Tibial artery (tissue), 4 donors: ENCODE results near the gene PIGA.
"Not testable (repeated sequence)": the region's sequence is repeated elsewhere in the genome, so short reads cannot be mapped to it uniquely, and the experiment has no call there.

Experiments
- DNase-seq, 2 donors: peaks; one replicate each; pipeline ENCODE4 v3.0.0-alpha.2; 2019
- H3K27ac ChIP-seq, 2 donors: fragments of 200-600 bp; sonication (generic) in 1 of 2; 1 replicate in 1 of 2; 2 replicates in 1 of 2; pipeline ENCODE4 v1.5.1; 2018 to 2019; ENCODE audit warnings: mild to moderate bottlenecking in 1 of 2
- H3K27me3 ChIP-seq, 2 donors: fragments of 200-600 bp; sonication (generic) in 1 of 2; one replicate each; pipeline versions ENCODE4 v1.5.1 to v1.6.0; 2016 to 2019
- H3K36me3 ChIP-seq, 3 donors: fragments of 200-600 bp; sonication (generic) in 2 of 3; one replicate each; pipeline ENCODE4 v1.5.1; 2016 to 2019; ENCODE audit warnings: mild to moderate bottlenecking in 2 of 3
- H3K4me1 ChIP-seq, 4 donors: fragments of 200-600 bp; sonication (generic) in 2 of 4; 1 replicate in 3 of 4; 2 replicates in 1 of 4; pipeline ENCODE4 v1.5.1; 2016 to 2019
- H3K4me3 ChIP-seq, 2 donors: fragments of 200-600 bp; sonication (generic) in 1 of 2; 1 replicate in 1 of 2; 2 replicates in 1 of 2; pipeline ENCODE4 v1.5.1; 2018 to 2019; ENCODE audit warnings: mild to moderate bottlenecking in 2 of 2
- H3K9me3 ChIP-seq, 3 donors: fragments of 200-600 bp; sonication (generic) in 1 of 3; one replicate each; pipeline ENCODE4 v1.5.1; 2016 to 2019
- CTCF ChIP-seq, 2 experiments: fragments of 200-600 bp in 1 of 2; fragments of 450-650 bp in 1 of 2; IDR thresholded peaks; one replicate each; pipeline ENCODE4 v1.5.1; 2017 to 2019; ENCODE audit warnings: antibody characterized with exemption in 2 of 2, mild to moderate bottlenecking in 1 of 2, moderate library complexity in 1 of 2
- intact Hi-C: fragments of 100-400 bp; cut with DNase I; formaldehyde crosslinking; loops from one replicate; pipeline ENCODE4 v1.15.0; 2023; ENCODE audit warnings: low total_unique reads

The PIGA gene

GRCh38 chrX:15292861-15293260 is 42.5 kb downstream of the PIGA start:
- intact Hi-C loops: no loop called here
- no peak for DNase-seq

GRCh38 chrX:15277604-15278003 is 57.7 kb downstream of the PIGA start:
- H3K9me3 ChIP-seq: no peaks in the 10 kb centered on the region
- no peaks in the 10 kb centered on the region for H3K27me3 ChIP-seq
- DNase-seq: no peak
- H3K36me3 ChIP-seq: no peaks in the 10 kb centered on the region
- H3K4me3 ChIP-seq: no peak overlapping the region
- H3K4me1 ChIP-seq: peaks cover 0 to 6% (median 0%) of the 10 kb centered on the region in 4 donors
- TF ChIP-seq CTCF (IDR thresholded peaks at IDR 0.05): no peak
- no peak overlapping the region for H3K27ac ChIP-seq
- intact Hi-C loops: no loop called here

More at GRCh38 chrX:15292861-15293260, 42.5 kb downstream of the PIGA start:
- Histone ChIP-seq H3K27ac (no peak overlapping the region), H3K4me1 (no peaks in the 10 kb centered on the region), H3K4me3 (no peak overlapping the region), H3K9me3 (no peaks in the 10 kb centered on the region), H3K36me3 (no peaks in the 10 kb centered on the region), H3K27me3 (no peaks in the 10 kb centered on the region)
- no peak for TF ChIP-seq CTCF (IDR thresholded peaks at IDR 0.05)

- no peak overlapping the region for H3K27ac ChIP-seq
- no peaks in the 10 kb centered on the region for H3K36me3 ChIP-seq
- no peak overlapping the region for H3K4me3 ChIP-seq
- intact Hi-C loops: no loop called here
- H3K4me1 ChIP-seq: peaks cover 0 to 6% (median 0%) of the 10 kb centered on the region in 4 donors
- no peak for TF ChIP-seq CTCF (IDR thresholded peaks at IDR 0.05)
- DNase-seq: no peak
- no peaks in the 10 kb centered on the region for H3K27me3 ChIP-seq
- no peaks in the 10 kb centered on the region for H3K9me3 ChIP-seq
Observed at GRCh38 chrX:15274946-15275345, 60.4 kb downstream of the PIGA start.

GRCh38 chrX:15273275-15273674 is 62.0 kb downstream of the PIGA start:
- H3K4me3 ChIP-seq, H3K9me3 ChIP-seq, H3K4me1 ChIP-seq, H3K27ac ChIP-seq, H3K36me3 ChIP-seq, H3K27me3 ChIP-seq, DNase-seq, intact Hi-C loops: not testable (repeated sequence)

GRCh38 chrX:15271757-15272156 is 63.6 kb downstream of the PIGA start:
- Histone ChIP-seq H3K4me3 (no peak overlapping the region), H3K36me3 (no peaks in the 10 kb centered on the region), H3K9me3 (no peaks in the 10 kb centered on the region), H3K27me3 (no peaks in the 10 kb centered on the region), H3K4me1 (no peaks in the 10 kb centered on the region), H3K27ac (no peak overlapping the region)
- TF ChIP-seq CTCF (IDR thresholded peaks at IDR 0.05): no peak
- intact Hi-C loops: no loop called here
- DNase-seq: no peak

GRCh38 chrX:15269618-15270521 is 65.5 kb downstream of the PIGA start, which contains the start of gene ASB9:
Gene ASB9, minus strand, starts transcription at chrX:15270083. Its CDS starts 209 bp downstream, at chrX:15269874.
- Histone ChIP-seq H3K27me3 (no peaks in the 10 kb centered on the region), H3K36me3 (no peaks in the 10 kb centered on the region), H3K4me3 (peak within 1 kb of the TSS in 1 of 2 donors; percentile 14), H3K9me3 (no peaks in the 10 kb centered on the region), H3K4me1 (no peaks in the 10 kb centered on the region), H3K27ac (no peak within 1 kb of the TSS)
- peak; percentile 20 to 56 for DNase-seq
- intact Hi-C loops: no loop called here
- TF ChIP-seq CTCF (IDR thresholded peaks at IDR 0.05): no peak
